Measurements from ENCODE around the gene AKIRIN1.
"Not testable (repeated sequence)": the region's sequence is repeated elsewhere in the genome, so short reads cannot be mapped to it uniquely, and the experiment has no call there.

The AKIRIN1 gene

DNA sequence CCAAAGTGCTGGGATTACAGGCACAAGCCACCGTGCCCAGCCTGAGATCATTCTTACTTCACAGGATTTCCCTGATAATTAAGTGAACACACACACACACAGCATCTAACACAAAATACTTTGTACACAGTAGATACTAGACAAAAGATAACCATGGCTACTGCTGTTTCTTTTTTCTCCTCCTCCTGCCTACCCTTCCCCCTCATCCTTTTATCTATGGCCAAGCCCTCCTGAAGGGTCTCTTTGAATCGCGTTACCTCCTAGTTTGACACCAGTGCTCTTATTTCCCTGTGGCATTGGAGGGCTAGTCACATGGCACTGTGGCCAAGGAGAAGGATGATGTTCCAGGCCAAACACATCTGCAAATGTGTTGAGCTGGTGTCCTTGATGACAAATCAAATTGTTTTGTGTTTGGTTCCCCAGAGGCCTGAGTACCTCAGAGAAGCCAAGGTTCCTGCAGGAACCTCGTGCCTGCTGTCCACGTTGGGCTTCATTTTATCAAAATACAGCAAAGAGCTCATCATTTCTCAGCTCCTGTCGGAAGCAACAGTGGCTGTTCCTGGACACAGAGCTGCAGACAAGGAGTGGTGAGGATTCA, 55.6 kb downstream of the AKIRIN1 start:
- no peak for DNase-seq

DNA sequence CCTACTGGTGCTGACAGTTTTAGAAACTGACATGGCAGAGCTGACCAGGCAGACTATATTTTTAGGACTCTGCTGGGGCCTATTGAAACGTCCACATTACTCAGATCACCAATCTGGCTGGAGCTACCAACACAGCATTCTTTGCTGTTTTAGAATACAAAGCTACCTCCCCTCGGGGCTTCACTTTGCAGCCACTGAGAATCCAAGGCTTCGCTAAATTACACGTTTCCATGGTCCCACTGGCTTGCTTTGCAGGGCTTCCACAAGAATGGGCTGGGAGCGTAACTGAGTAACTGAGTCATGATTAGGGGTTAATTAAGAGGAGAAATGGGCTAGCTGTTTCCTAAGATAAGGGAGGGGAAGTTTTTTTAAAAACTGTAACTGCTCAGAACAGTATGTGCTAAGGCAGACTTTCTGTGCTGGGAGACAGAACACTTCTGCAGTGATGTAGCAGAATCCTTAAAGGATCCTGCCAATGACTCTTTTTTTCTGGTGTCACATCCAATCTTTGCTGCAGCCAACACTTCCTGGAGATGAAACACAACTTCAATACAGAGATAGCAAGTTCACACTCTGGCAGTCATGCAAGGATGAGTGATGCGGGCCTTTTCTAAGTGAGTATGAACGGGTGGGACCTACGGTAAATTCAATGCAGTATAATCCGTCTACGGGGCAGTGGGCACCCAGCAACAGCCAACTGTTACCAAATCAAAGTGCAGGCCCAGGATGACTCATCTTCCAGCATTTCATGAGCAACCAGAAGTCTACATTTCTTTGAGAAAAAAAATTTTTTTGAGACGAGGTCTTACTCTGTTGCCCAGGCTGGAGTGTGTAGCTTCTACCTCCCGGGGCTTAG, 56.5 kb downstream of the AKIRIN1 start:
- no peak for DNase-seq

DNA sequence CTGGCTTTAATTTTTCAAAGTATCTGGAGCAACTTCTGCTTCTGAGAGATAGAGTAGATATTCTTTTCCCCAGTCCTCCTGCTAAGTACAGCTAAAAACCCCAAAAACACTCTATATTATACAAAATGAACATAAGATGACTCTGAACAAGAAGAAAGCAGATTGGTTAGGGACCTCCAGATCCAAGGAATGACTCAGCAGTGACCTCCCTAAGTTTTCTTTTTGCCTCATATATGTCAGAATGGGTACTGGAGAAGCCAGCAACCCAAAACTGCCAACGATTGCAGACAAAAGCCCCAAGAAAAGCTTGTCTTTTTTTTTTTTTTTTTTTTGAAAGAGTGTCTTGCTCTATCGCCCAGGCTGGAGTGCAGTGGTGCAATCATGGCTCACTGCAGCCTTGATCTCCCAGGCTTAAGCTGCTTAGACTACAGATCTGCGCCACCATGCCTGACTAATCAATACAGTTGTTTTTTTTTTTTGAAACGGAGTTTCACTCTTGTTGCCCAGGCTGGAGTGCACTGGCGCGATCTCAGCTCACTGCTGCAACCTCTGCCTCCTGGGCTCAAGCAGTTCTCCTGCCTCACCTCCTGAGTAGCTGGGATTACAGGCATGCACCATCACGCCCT, 57.8 kb downstream of the AKIRIN1 start:
- DNase-seq, result no peak

DNA sequence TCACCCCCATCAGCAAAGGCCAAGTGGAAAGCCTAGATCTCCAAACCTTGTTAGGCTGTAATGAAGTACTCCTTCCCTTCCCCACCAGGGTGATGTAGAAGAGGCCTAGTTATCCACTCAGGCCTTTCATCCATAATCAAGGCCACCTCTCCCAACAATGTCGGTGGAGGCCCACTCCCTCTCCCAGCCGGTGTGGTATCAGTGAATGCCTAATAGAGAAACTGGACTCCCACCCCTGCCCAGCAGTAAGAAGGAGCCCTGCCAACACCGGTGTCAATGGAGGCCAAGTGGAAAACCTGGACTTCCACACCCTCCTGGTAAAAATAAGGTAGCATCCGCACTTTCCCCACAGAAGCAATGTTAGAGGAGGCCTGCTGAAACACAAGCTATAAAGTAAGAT, 58.9 kb downstream of the AKIRIN1 start:
- no peak for DNase-seq

DNA sequence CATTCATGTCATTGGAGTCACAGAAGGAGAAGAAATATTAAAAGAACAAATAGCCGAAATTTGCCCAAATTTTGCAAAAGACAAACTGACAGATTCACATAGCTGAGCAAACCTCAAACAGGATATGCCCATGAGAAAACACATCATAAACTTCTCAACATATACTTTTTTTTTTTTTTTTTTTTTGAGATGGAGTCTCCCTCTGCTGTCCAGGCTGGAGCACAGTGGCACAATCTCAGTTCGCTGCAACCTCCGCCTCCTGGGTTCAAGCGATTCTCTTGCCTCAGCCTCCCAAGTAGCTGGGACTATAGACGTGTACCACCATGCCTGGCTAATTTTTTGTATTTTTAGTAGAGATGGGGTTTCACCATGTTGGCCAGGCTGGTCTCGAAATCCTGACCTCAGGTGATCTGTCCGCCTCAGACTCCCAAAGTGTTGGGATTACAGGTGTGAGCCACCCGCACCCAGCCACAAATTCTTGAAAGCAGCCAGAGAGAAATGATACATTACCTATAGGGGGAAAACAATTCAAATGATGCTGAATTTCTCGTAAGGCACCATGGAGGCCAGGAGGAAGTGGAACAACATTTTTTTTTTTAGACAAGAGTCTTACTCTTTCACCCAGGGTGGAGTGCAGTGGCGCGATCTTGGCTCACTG, 60.2 kb downstream of the AKIRIN1 start:
- not testable (repeated sequence) for DNase-seq

DNA sequence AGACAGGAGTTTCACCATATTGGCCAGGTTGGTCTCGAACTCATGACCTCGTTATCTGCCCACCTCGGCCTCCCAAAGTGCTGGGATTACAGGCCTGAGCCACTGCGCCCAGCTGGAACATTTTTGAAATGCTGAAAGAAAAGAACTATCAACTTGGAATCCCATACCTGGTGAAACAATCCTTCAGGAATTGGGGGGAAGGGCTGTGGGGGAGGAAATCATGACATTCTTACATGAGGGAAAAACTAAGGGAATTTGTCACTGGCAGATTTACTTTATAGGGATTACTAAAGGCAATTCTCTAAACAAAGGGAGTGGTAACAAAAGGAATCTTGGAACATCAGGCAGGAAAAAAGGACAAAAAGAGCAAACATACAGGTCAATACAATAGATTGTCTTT, 60.9 kb downstream of the AKIRIN1 start:
- no peak for DNase-seq

DNA sequence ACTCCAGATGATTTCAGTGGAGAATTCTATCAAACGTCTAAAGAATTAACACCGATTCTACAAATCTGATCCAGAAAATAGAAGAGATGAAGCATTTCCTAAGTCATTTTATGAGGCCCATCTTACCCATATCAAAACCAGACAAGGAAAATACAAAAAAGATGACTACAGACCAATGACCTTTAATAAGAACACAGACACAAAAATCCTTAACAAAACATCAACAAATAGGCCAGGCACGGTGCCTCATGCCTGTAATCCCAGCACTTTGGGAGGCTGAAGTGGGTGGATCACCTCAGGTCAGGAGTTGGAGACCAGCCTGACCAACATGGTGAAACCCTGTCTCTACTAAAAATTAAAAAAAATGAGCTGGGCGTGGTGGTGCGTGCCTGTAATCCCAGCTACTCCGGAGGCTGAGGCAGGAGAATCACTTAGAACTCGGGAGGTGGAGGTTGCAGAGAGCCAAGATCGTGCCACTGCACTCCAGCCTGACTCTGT, 64.2 kb downstream of the AKIRIN1 start:
- not testable (repeated sequence) for DNase-seq

All from NCI-H526 (cell line).